K562 (cell line): Measurements from ENCODE around the gene G6PD. TPM values are rescaled to one million over a fixed set of nuclear protein-coding genes. Genes with fewer than 3 reads are reported as not detected.

Experiments used
- C11orf30 ChIP-seq: fragments of 450-650 bp; IDR thresholded peaks from 2 replicates; pipeline ENCODE4 v1.6.1; 2016; ENCODE audit warnings: low read depth, mild to moderate bottlenecking
- CHCHD3 ChIP-seq: fragments of 250-450 bp; sonication (Bioruptor Pico); IDR thresholded peaks from 2 replicates; pipeline ENCODE4 v2.1.2; 2022; ENCODE audit warnings: mild to moderate bottlenecking
- NR3C1 ChIP-seq: sonication (generic); formaldehyde crosslinking; IDR thresholded peaks from 2 replicates; pipeline ENCODE4 v1.8.1; 2022; ENCODE audit warnings: missing genetic modification reagents
- PCBP2 ChIP-seq: fragments of 200-400 bp; formaldehyde crosslinking; IDR thresholded peaks from 2 replicates; pipeline ENCODE4 v1.6.1; 2018; ENCODE audit warnings: low read length, low read depth, mild to moderate bottlenecking, moderate library complexity; ENCODE audit not compliant: poor library complexity, severe bottlenecking
- PHF20 ChIP-seq: fragments of 450-650 bp; IDR thresholded peaks from 2 replicates; pipeline ENCODE4 v1.6.1; 2018; ENCODE audit not compliant: partially characterized antibody
- POLR2G ChIP-seq: fragments of 200-400 bp; formaldehyde crosslinking; IDR thresholded peaks from 2 replicates; pipeline ENCODE4 v1.6.1; 2017; ENCODE audit warnings: low read depth, mild to moderate bottlenecking, antibody characterized with exemption, low read length, moderate library complexity
- RBM15 ChIP-seq: fragments of 200-400 bp; formaldehyde crosslinking; IDR thresholded peaks from 2 replicates; pipeline ENCODE4 v1.6.1; 2018; ENCODE audit warnings: mild to moderate bottlenecking, low read length, moderate library complexity; ENCODE audit not compliant: insufficient read depth
- ZFPM2 ChIP-seq: fragments of 250-450 bp; sonication (Bioruptor Pico); IDR thresholded peaks from 2 replicates; pipeline ENCODE4 v1.5.1; 2022; ENCODE audit warnings: mild to moderate bottlenecking
- ZNF12 ChIP-seq: sonication (generic); formaldehyde crosslinking; IDR thresholded peaks from 2 replicates; pipeline ENCODE4 v1.4.0; 2020; ENCODE audit warnings: mild to moderate bottlenecking, missing genetic modification reagents
- polyA plus RNA-seq, 8 experiments: library from polyadenylated mRNA; depleted of rRNA in 4 of 8; stranded (reverse) in 5 of 8; unstranded in 3 of 8; fragments of >200 nt; fragmentation: Nextera tagmentation in 2 of 8; fragmentation: Illumina TruSeq in 1 of 8; extraction: Ambion mirVana in 2 of 8; extraction: Trizol in 1 of 8; gene quantifications; 2 replicates each; pipeline versions ENCODE4 v1.2.1 to v1.2.3, GENCODE V29; 2011 to 2014; ENCODE audit warnings: inconsistent platforms in 1 of 8, missing spikeins in 1 of 8
- total RNA-seq, 7 experiments: library from RNA; depleted of rRNA in 6 of 7; stranded (reverse); fragments of >200 nt in 6 of 7; fragmentation: Illumina TruSeq in 2 of 7; extraction: Trizol in 2 of 7; gene quantifications; 2 replicates each; pipeline versions ENCODE4 v1.2.1 to v1.2.3, GENCODE V29; 2011 to 2021; ENCODE audit warnings: low replicate concordance in 1 of 7
- TF ChIP-seq, protein P1 (sequence below): fragments of 250-450 bp; sonication (Bioruptor Pico); IDR thresholded peaks from 2 replicates; pipeline ENCODE4 v1.4.0; 2020; ENCODE audit warnings: mild to moderate bottlenecking, moderate library complexity, borderline replicate concordance
- TF ChIP-seq, protein P2 (sequence below): sonication (generic); formaldehyde crosslinking; IDR thresholded peaks from 2 replicates; pipeline ENCODE4 v1.8.1; 2022; ENCODE audit warnings: missing genetic modification reagents
- TF ChIP-seq, protein P3 (sequence below): IDR thresholded peaks from 2 replicates; pipeline ENCODE4 v1.6.1; 2012; ENCODE audit warnings: low read depth, low read length, improper control_type of control experiment, borderline replicate concordance
- TF ChIP-seq, protein P4 (sequence below): sonication (generic); formaldehyde crosslinking; IDR thresholded peaks from 2 replicates; pipeline ENCODE4 v1.8.0; 2022; ENCODE audit warnings: mild to moderate bottlenecking, missing genetic modification reagents
- TF ChIP-seq, protein P5 (sequence below): sonication (generic); formaldehyde crosslinking; IDR thresholded peaks from 2 replicates; pipeline ENCODE4 v1.8.0; 2023; ENCODE audit warnings: mild to moderate bottlenecking, missing genetic modification reagents

Gene G6PD
- total and polyA plus RNA-seq, 9 of the 15 experiments (the other 6 are each of a cell fraction or from before 2014, with no cell fraction given): 2.9 to 222 (median 66.4) TPM

DNA sequence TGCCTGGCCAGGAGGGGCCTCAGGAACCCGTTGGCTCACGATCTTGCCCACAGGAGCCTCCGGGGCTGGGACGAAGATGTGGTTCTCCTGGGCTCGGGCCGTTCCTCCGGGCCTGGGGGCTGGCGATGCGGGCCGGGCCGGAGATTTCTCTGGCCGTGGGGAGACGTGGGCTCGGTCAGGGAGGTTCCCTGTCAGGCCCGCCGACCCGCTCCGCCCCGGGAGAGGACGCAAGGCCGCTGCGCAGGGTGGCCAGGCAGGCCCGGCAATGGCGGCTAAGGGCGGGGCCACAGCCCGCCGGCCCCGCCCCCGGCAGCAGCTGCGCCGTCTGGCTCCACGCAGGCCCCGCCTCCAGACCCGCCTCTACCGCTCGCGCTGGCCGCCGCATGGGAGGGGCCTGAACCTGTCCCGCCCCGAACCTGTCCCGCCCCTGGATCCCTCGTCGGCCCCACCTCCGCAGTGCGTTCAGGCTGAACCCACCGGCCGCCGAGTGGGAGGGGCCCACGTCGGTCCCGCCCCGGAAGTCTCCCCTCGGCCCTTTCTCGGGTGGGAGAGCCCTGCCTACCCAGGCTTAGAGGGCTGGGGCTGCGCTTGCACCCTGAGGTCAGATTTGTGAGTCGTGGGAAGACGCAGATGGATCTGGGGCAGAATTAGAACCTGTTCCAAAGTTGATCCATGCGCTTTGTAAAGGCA lies 30.5 kb downstream of the G6PD start, which contains the start of gene FAM3A (continued):
- TF ChIP-seq, protein P1, sequence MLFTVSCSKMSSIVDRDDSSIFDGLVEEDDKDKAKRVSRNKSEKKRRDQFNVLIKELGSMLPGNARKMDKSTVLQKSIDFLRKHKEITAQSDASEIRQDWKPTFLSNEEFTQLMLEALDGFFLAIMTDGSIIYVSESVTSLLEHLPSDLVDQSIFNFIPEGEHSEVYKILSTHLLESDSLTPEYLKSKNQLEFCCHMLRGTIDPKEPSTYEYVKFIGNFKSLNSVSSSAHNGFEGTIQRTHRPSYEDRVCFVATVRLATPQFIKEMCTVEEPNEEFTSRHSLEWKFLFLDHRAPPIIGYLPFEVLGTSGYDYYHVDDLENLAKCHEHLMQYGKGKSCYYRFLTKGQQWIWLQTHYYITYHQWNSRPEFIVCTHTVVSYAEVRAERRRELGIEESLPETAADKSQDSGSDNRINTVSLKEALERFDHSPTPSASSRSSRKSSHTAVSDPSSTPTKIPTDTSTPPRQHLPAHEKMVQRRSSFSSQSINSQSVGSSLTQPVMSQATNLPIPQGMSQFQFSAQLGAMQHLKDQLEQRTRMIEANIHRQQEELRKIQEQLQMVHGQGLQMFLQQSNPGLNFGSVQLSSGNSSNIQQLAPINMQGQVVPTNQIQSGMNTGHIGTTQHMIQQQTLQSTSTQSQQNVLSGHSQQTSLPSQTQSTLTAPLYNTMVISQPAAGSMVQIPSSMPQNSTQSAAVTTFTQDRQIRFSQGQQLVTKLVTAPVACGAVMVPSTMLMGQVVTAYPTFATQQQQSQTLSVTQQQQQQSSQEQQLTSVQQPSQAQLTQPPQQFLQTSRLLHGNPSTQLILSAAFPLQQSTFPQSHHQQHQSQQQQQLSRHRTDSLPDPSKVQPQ (CRISPR knock-in tag): no peak
- TF ChIP-seq C11orf30 (no peak), POLR2G (peak; percentile 79), PHF20 (no peak), ZNF12 (CRISPR knock-in tag) (no peak), PCBP2 (no peak), RBM15 (no peak), CHCHD3 (CRISPR knock-in tag) (no peak), ZFPM2 (CRISPR knock-in tag) (no peak), NR3C1 (CRISPR knock-in tag) (no peak)
- TF ChIP-seq, protein P2, sequence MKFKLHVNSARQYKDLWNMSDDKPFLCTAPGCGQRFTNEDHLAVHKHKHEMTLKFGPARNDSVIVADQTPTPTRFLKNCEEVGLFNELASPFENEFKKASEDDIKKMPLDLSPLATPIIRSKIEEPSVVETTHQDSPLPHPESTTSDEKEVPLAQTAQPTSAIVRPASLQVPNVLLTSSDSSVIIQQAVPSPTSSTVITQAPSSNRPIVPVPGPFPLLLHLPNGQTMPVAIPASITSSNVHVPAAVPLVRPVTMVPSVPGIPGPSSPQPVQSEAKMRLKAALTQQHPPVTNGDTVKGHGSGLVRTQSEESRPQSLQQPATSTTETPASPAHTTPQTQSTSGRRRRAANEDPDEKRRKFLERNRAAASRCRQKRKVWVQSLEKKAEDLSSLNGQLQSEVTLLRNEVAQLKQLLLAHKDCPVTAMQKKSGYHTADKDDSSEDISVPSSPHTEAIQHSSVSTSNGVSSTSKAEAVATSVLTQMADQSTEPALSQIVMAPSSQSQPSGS (CRISPR knock-in tag): no peak
- TF ChIP-seq, protein P3, sequence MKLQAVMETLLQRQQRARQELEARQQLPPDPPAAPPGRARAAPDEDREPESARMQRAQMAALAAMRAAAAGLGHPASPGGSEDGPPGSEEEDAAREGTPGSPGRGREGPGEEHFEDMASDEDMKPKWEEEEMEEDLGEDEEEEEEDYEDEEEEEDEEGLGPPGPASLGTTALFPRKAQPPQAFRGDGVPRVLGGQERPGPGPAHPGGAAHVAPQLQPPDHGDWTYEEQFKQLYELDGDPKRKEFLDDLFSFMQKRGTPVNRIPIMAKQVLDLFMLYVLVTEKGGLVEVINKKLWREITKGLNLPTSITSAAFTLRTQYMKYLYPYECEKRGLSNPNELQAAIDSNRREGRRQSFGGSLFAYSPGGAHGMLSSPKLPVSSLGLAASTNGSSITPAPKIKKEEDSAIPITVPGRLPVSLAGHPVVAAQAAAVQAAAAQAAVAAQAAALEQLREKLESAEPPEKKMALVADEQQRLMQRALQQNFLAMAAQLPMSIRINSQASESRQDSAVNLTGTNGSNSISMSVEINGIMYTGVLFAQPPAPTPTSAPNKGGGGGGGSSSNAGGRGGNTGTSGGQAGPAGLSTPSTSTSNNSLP: no peak
- TF ChIP-seq, protein P4, sequence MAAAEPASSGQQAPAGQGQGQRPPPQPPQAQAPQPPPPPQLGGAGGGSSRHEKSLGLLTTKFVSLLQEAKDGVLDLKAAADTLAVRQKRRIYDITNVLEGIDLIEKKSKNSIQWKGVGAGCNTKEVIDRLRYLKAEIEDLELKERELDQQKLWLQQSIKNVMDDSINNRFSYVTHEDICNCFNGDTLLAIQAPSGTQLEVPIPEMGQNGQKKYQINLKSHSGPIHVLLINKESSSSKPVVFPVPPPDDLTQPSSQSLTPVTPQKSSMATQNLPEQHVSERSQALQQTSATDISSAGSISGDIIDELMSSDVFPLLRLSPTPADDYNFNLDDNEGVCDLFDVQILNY (CRISPR knock-in tag): no peak
- TF ChIP-seq, protein P5, sequence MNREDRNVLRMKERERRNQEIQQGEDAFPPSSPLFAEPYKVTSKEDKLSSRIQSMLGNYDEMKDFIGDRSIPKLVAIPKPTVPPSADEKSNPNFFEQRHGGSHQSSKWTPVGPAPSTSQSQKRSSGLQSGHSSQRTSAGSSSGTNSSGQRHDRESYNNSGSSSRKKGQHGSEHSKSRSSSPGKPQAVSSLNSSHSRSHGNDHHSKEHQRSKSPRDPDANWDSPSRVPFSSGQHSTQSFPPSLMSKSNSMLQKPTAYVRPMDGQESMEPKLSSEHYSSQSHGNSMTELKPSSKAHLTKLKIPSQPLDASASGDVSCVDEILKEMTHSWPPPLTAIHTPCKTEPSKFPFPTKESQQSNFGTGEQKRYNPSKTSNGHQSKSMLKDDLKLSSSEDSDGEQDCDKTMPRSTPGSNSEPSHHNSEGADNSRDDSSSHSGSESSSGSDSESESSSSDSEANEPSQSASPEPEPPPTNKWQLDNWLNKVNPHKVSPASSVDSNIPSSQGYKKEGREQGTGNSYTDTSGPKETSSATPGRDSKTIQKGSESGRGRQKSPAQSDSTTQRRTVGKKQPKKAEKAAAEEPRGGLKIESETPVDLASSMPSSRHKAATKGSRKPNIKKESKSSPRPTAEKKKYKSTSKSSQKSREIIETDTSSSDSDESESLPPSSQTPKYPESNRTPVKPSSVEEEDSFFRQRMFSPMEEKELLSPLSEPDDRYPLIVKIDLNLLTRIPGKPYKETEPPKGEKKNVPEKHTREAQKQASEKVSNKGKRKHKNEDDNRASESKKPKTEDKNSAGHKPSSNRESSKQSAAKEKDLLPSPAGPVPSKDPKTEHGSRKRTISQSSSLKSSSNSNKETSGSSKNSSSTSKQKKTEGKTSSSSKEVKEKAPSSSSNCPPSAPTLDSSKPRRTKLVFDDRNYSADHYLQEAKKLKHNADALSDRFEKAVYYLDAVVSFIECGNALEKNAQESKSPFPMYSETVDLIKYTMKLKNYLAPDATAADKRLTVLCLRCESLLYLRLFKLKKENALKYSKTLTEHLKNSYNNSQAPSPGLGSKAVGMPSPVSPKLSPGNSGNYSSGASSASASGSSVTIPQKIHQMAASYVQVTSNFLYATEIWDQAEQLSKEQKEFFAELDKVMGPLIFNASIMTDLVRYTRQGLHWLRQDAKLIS (CRISPR knock-in tag): no peak
